Ishikawa (cell line): ENCODE results near the gene SRC.

Experiments
- CEBPB ChIP-seq: IDR thresholded peaks from 2 replicates; pipeline ENCODE4 v1.6.1; 2012
- CREB1 ChIP-seq: IDR thresholded peaks from 2 replicates; pipeline ENCODE4 v1.6.1; 2012; ENCODE audit warnings: low read depth
- EGR1 ChIP-seq: IDR thresholded peaks from 2 replicates; pipeline ENCODE4 v1.6.1; 2012
- FOXM1 ChIP-seq: IDR thresholded peaks from 2 replicates; pipeline ENCODE4 v1.6.1; 2012; ENCODE audit warnings: low read depth, borderline replicate concordance
- RAD21 ChIP-seq: IDR thresholded peaks from 2 replicates; pipeline ENCODE4 v1.6.1; 2012; ENCODE audit warnings: low read depth
- TAF1 ChIP-seq: IDR thresholded peaks from 2 replicates; pipeline ENCODE4 v1.6.1; 2012; ENCODE audit warnings: low read depth, mild to moderate bottlenecking
- TCF12 ChIP-seq: IDR thresholded peaks from 2 replicates; pipeline ENCODE4 v1.6.1; 2012; ENCODE audit warnings: low read depth
- TEAD4 ChIP-seq: IDR thresholded peaks from 2 replicates; pipeline ENCODE4 v1.6.1; 2012
- YY1 ChIP-seq: IDR thresholded peaks from 2 replicates; pipeline ENCODE4 v1.6.1; 2012; ENCODE audit warnings: low read depth
- ZBTB7A ChIP-seq: IDR thresholded peaks from 2 replicates; pipeline ENCODE4 v1.6.1; 2012; ENCODE audit warnings: low read depth
- TF ChIP-seq, protein P1 (sequence below): IDR thresholded peaks from 2 replicates; pipeline ENCODE4 v1.6.1; 2012
- TF ChIP-seq, protein P2 (sequence below): IDR thresholded peaks from 2 replicates; pipeline ENCODE4 v1.6.1; 2012; ENCODE audit warnings: low read depth, mild to moderate bottlenecking
- TF ChIP-seq, protein P3 (sequence below): IDR thresholded peaks from 2 replicates; pipeline ENCODE4 v1.6.1; 2012

DNA sequence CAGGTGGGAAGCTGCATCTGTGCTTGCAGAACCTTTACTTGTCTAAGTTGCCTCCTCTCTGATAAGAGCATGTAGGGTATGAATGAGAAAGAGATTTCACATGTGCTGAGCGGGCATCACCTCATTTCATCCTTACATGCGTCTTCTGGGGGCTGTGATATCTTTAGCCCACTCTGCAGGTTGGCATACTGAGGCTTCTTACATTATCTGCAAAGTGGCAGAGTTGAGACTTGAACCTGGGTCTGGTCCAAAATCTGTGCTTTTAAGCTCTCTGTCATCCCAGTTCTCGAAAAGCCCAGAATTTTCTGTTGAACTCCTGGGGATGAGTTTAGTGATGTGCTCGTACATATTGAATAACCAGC, 2.0 kb upstream of the SRC start:
- TF ChIP-seq, protein P1, sequence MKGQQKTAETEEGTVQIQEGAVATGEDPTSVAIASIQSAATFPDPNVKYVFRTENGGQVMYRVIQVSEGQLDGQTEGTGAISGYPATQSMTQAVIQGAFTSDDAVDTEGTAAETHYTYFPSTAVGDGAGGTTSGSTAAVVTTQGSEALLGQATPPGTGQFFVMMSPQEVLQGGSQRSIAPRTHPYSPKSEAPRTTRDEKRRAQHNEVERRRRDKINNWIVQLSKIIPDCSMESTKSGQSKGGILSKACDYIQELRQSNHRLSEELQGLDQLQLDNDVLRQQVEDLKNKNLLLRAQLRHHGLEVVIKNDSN, result no peak
- TF ChIP-seq, protein P2, sequence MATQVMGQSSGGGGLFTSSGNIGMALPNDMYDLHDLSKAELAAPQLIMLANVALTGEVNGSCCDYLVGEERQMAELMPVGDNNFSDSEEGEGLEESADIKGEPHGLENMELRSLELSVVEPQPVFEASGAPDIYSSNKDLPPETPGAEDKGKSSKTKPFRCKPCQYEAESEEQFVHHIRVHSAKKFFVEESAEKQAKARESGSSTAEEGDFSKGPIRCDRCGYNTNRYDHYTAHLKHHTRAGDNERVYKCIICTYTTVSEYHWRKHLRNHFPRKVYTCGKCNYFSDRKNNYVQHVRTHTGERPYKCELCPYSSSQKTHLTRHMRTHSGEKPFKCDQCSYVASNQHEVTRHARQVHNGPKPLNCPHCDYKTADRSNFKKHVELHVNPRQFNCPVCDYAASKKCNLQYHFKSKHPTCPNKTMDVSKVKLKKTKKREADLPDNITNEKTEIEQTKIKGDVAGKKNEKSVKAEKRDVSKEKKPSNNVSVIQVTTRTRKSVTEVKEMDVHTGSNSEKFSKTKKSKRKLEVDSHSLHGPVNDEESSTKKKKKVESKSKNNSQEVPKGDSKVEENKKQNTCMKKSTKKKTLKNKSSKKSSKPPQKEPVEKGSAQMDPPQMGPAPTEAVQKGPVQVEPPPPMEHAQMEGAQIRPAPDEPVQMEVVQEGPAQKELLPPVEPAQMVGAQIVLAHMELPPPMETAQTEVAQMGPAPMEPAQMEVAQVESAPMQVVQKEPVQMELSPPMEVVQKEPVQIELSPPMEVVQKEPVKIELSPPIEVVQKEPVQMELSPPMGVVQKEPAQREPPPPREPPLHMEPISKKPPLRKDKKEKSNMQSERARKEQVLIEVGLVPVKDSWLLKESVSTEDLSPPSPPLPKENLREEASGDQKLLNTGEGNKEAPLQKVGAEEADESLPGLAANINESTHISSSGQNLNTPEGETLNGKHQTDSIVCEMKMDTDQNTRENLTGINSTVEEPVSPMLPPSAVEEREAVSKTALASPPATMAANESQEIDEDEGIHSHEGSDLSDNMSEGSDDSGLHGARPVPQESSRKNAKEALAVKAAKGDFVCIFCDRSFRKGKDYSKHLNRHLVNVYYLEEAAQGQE, result no peak
- no peak for TF ChIP-seq EGR1
- no peak for TF ChIP-seq CEBPB
- no peak for TF ChIP-seq FOXM1
- no peak for TF ChIP-seq YY1
- no peak for TF ChIP-seq CREB1
- TF ChIP-seq RAD21, result no peak
- TF ChIP-seq TCF12, result no peak
- no peak for TF ChIP-seq TAF1
- TF ChIP-seq, protein P3, sequence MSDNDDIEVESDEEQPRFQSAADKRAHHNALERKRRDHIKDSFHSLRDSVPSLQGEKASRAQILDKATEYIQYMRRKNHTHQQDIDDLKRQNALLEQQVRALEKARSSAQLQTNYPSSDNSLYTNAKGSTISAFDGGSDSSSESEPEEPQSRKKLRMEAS, result no peak
- TF ChIP-seq ZBTB7A, result no peak
- TF ChIP-seq TEAD4, result no peak
